Mesothelial cell of epicardium (in vitro differentiated cells): Measurements from ENCODE around the gene IGFBP7. TPM values are rescaled to one million over a fixed set of nuclear protein-coding genes. Genes with fewer than 3 reads are reported as not detected.

Experiments
- DNase-seq, 2 experiments: peaks; one replicate each; pipeline ENCODE4 v3.0.0; 2021; ENCODE audit warnings: low spot score in 2 of 2; ENCODE audit not compliant: unreplicated experiment in 2 of 2
- H3K27ac Mint-ChIP-seq: 2 replicates; pipeline ENCODE4 v1.8.0; 2021; ENCODE audit warnings: mixed read lengths
- H3K27me3 Mint-ChIP-seq: 2 replicates; pipeline ENCODE4 v1.8.0; 2021; ENCODE audit warnings: low read depth, mixed read lengths
- H3K36me3 Mint-ChIP-seq: 2 replicates; pipeline ENCODE4 v1.8.0; 2021; ENCODE audit warnings: mixed read lengths
- H3K4me1 Mint-ChIP-seq: 2 replicates; pipeline ENCODE4 v1.8.0; 2021; ENCODE audit warnings: mixed read lengths
- H3K4me3 Mint-ChIP-seq: 2 replicates; pipeline ENCODE4 v1.8.0; 2021; ENCODE audit warnings: mild to moderate bottlenecking, moderate library complexity, mixed read lengths
- H3K9me3 Mint-ChIP-seq: 2 replicates; pipeline ENCODE4 v1.8.0; 2021; ENCODE audit warnings: mixed read lengths
- total RNA-seq: library from RNA; stranded (reverse); gene quantifications from 3 replicates; pipeline ENCODE4 v1.2.1, GENCODE V29; 2021
- TF ChIP-seq, protein P1 (sequence below): fragments of 200-600 bp; sonication (generic); IDR thresholded peaks from one replicate; pipeline ENCODE4 v1.5.0; 2021; ENCODE audit warnings: antibody characterized with exemption; ENCODE audit not compliant: unreplicated experiment

Gene IGFBP7
- total RNA-seq, 1 donor from 2014 or later, result 114 TPM

DNA sequence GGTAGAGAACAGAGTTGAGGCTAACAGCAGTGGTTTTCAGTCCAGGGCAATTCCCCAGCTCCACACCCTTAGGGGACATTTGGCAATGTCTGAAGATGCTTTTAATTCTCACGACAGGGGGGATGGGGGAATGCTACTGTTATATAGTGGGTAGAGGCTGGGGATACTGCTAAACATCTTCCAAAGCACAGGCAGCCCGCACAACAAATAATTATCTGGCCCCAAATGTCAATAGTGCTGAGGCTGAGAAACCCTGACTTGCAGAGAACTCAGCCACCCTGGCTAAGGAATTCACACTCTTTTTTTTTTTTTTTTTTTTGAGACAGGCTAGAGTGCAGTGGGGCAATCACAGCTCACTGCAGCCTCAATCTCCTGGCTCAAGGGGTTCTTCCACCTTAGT lies 70.8 kb downstream of the IGFBP7 start:
- Mint-ChIP-seq H3K4me3 (no peak overlapping the region), H3K36me3 (peaks cover 5% of the 10 kb centered on the region), H3K9me3 (no peaks in the 10 kb centered on the region), H3K27me3 (no peaks in the 10 kb centered on the region), H3K4me1 (peaks cover 38% of the 10 kb centered on the region), H3K27ac (no peak overlapping the region)
- no peak for DNase-seq
- TF ChIP-seq, protein P1, sequence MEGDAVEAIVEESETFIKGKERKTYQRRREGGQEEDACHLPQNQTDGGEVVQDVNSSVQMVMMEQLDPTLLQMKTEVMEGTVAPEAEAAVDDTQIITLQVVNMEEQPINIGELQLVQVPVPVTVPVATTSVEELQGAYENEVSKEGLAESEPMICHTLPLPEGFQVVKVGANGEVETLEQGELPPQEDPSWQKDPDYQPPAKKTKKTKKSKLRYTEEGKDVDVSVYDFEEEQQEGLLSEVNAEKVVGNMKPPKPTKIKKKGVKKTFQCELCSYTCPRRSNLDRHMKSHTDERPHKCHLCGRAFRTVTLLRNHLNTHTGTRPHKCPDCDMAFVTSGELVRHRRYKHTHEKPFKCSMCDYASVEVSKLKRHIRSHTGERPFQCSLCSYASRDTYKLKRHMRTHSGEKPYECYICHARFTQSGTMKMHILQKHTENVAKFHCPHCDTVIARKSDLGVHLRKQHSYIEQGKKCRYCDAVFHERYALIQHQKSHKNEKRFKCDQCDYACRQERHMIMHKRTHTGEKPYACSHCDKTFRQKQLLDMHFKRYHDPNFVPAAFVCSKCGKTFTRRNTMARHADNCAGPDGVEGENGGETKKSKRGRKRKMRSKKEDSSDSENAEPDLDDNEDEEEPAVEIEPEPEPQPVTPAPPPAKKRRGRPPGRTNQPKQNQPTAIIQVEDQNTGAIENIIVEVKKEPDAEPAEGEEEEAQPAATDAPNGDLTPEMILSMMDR, result no peak

DNA sequence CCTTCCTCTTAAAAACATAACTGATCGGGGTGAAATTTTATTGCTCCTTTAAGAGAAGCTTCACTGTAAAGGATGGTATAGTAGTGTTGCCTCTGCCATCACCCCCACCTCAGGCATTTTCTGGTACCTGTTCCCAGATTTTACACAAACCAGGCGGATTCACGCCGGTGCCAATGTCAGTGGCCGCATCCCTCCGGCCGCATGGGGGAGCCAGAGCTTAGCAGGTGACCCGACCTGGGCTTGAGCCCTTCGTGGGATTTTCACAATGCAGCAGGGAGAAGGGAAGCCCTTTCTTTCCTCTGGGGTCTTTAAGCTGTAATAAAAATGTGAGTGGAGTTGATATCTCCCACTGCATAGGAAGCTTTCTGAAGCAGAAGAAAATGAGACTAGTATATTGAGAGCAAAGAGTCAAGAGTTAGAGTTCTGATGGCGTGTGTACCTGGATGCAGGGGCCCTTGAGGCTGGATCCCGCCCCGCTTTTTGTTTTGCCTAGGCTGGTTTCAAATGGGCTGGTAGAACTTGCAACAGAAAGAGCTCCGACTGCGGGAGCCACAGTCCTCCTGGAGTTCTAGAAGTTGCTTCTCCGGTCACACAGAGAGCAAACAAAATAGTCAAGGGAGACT lies 72.1 kb downstream of the IGFBP7 start:
- DNase-seq, result peak; percentile 56 to 83
- Mint-ChIP-seq H3K27me3 (no peaks in the 10 kb centered on the region), H3K4me1 (peaks cover 26% of the 10 kb centered on the region), H3K36me3 (peaks cover 6% of the 10 kb centered on the region), H3K27ac (peak overlapping the region; percentile 59), H3K9me3 (no peaks in the 10 kb centered on the region), H3K4me3 (peak overlapping the region; percentile 23)
- TF ChIP-seq, protein P1, result peak; percentile 76

DNA sequence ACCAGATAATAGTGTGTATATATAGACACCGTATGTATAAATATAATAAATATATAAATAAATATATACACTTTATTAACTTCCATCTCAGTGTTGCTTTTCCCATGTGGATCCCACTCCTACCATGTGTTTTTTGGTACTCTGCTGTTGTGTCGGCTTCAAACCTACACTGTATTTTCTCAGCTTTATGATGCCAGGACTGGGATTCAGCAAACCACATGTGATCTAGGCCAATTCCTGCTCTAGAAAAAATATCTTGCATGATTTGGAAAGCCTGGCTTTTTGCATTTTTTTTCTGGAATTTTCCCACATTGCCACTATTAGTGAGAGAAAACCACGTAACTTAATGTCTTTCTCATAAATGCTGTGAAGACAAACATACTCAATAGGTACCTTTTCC lies 75.7 kb downstream of the IGFBP7 start:
- Mint-ChIP-seq H3K36me3 (peaks cover 18% of the 10 kb centered on the region), H3K27ac (no peak overlapping the region), H3K4me3 (no peak overlapping the region), H3K27me3 (no peaks in the 10 kb centered on the region), H3K9me3 (no peaks in the 10 kb centered on the region), H3K4me1 (peaks cover 11% of the 10 kb centered on the region)
- TF ChIP-seq, protein P1, result no peak
- no peak for DNase-seq

DNA sequence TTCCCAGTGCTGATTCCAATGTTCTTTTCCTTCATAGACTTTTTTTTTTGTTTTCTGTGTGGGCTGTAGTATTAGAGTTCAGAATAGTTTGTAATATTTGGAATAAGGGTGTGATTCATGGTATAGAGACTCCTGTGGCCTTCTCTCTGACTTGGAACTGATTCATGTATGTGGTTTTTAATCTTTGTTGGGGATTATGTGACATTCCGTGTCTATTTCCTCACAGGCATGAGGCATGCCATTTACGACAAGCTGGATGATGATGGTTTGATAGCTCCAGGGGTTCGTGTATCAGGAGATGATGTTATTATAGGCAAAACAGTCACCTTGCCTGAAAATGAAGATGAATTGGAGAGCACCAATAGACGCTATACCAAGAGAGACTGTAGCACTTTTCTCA lies 87.1 kb downstream of the IGFBP7 start:
- H3K9me3 Mint-ChIP-seq, result no peaks in the 10 kb centered on the region
- no peaks in the 10 kb centered on the region for H3K4me1 Mint-ChIP-seq
- H3K27me3 Mint-ChIP-seq, result no peaks in the 10 kb centered on the region
- TF ChIP-seq, protein P1, result no peak
- H3K4me3 Mint-ChIP-seq, result no peak overlapping the region
- no peak overlapping the region for H3K27ac Mint-ChIP-seq
- H3K36me3 Mint-ChIP-seq, result peaks cover 55% of the 10 kb centered on the region
- no peak for DNase-seq

DNA sequence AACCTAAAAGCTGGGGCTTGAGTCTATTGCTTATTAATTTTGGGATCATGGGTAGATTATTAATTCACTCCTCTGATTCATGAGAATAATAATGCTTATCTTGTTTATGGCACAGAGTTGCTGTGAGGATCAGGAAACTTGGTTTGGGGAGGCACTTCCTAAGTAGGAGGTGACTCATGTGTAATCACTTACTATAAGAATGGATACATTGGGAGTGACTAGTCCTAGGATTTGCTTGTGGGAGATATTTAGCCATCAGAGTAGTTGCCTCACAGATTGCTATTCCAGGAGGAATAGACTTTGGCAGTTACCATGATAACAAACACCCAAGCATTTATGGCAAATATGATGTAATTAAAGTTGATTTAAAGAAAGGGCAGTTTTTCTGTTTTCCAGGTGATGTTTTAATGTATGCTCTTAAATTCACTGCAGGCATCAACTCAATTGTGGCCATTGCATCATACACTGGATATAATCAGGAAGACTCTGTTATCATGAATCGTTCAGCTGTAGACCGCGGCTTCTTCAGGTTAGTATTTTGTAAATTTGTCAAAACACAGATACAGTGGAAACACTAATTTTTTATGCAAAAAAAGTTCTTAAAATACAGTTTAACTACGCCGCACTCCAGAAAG lies 89.6 kb downstream of the IGFBP7 start:
- Mint-ChIP-seq H3K4me3 (no peak overlapping the region), H3K36me3 (peaks cover 57% of the 10 kb centered on the region), H3K4me1 (no peaks in the 10 kb centered on the region), H3K27ac (no peak overlapping the region), H3K27me3 (no peaks in the 10 kb centered on the region), H3K9me3 (no peaks in the 10 kb centered on the region)
- TF ChIP-seq, protein P1, result no peak
- no peak for DNase-seq
